Limb (tissue), 2 donors: ENCODE data around the gene PARD3.

Experiments
- DNase-seq, 2 donors: peaks; one replicate each; pipeline ENCODE4 v3.0.0-alpha.2; 2016; ENCODE audit errors: extremely low spot score in 2 of 2

The PARD3 gene

GRCh38 chr10:34587002-34587679 lies 228.0 kb downstream of the PARD3 start:
- no peak for DNase-seq

- no peak for DNase-seq
Observed at GRCh38 chr10:34585422-34586112, 229.5 kb downstream of the PARD3 start.

- peak in 1 of 2 donors; percentile 64 for DNase-seq
Observed at GRCh38 chr10:34584164-34584563, 230.9 kb downstream of the PARD3 start.

GRCh38 chr10:34581801-34582532 lies 233.1 kb downstream of the PARD3 start:
- DNase-seq: peak in 1 of 2 donors; percentile 57

GRCh38 chr10:34580643-34581042 lies 234.5 kb downstream of the PARD3 start:
- no peak for DNase-seq

GRCh38 chr10:34580214-34580613 lies 234.9 kb downstream of the PARD3 start:
- no peak for DNase-seq

GRCh38 chr10:34578468-34578867 lies 236.6 kb downstream of the PARD3 start:
- DNase-seq: no peak

GRCh38 chr10:34576797-34577196 lies 238.3 kb downstream of the PARD3 start:
- no peak for DNase-seq

GRCh38 chr10:34575882-34576281 lies 239.2 kb downstream of the PARD3 start:
- no peak for DNase-seq

GRCh38 chr10:34574353-34574934 lies 240.7 kb downstream of the PARD3 start:
- no peak for DNase-seq

GRCh38 chr10:34570887-34571286 lies 244.2 kb downstream of the PARD3 start:
- no peak for DNase-seq

- DNase-seq: no peak
Observed at GRCh38 chr10:34567659-34568253, 247.3 kb downstream of the PARD3 start.

GRCh38 chr10:34565934-34566333 lies 249.2 kb downstream of the PARD3 start:
- no peak for DNase-seq

GRCh38 chr10:34558093-34558583 lies 257.0 kb downstream of the PARD3 start:
- no peak for DNase-seq

GRCh38 chr10:34557173-34557572 lies 257.9 kb downstream of the PARD3 start:
- no peak for DNase-seq

- DNase-seq: no peak
Observed at GRCh38 chr10:34555653-34556052, 259.4 kb downstream of the PARD3 start.

GRCh38 chr10:34553747-34554146 lies 261.3 kb downstream of the PARD3 start:
- DNase-seq: no peak

GRCh38 chr10:34551295-34551694 lies 263.8 kb downstream of the PARD3 start:
- no peak for DNase-seq

GRCh38 chr10:34549953-34550352 lies 265.1 kb downstream of the PARD3 start:
- no peak for DNase-seq

GRCh38 chr10:34549001-34549400 lies 266.1 kb downstream of the PARD3 start:
- no peak for DNase-seq

- DNase-seq: no peak
Observed at GRCh38 chr10:34548466-34548865, 266.6 kb downstream of the PARD3 start.

GRCh38 chr10:34547695-34548094 lies 267.4 kb downstream of the PARD3 start:
- DNase-seq: no peak
